MM.1S (cell line): ENCODE results near the gene CLDN7.

Experiments
- EZH2 ChIP-seq: fragments of 300-600 bp; sonication (generic); optimal IDR thresholded peaks from 2 replicates; pipeline ENCODE3; 2017; ENCODE audit warnings: low read depth, mild to moderate bottlenecking, antibody characterized with exemption, low read length, mixed read lengths
- EZH2phosphoT487 ChIP-seq: fragments of 300-600 bp; sonication (generic); IDR thresholded peaks from 2 replicates; pipeline ENCODE4 v1.6.1; 2018; ENCODE audit warnings: antibody characterized with exemption, low read length
- TF ChIP-seq, protein P1 (sequence below): fragments of 300-600 bp; sonication (generic); IDR thresholded peaks from 2 replicates; pipeline ENCODE4 v1.5.1; 2016; ENCODE audit warnings: antibody characterized with exemption, low read length, mixed read lengths

DNA sequence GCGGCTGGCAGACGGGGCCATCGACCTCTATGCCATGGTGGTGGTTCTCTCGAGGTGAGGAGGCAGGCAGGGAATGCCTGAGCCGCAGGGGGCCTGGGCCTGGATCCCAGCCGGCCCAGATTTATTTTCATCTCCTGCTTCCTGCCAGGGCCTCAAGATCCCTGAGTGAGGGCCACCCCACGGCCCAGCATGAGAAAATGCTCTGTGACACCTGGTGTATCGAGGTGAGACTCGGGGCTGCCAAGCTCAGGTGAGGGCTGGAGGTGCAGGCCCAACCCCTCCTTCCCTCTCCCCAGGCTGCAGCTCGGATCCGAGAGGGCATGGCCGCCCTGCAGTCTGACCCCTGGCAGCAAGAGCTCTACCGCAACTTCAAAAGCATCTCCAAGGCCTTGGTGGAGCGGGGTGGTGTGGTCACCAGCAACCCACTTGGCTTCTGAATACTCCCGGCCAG, 37.6 kb downstream of the CLDN7 start:
- TF ChIP-seq EZH2 (no peak), EZH2phosphoT487 (no peak)
- TF ChIP-seq, protein P1, sequence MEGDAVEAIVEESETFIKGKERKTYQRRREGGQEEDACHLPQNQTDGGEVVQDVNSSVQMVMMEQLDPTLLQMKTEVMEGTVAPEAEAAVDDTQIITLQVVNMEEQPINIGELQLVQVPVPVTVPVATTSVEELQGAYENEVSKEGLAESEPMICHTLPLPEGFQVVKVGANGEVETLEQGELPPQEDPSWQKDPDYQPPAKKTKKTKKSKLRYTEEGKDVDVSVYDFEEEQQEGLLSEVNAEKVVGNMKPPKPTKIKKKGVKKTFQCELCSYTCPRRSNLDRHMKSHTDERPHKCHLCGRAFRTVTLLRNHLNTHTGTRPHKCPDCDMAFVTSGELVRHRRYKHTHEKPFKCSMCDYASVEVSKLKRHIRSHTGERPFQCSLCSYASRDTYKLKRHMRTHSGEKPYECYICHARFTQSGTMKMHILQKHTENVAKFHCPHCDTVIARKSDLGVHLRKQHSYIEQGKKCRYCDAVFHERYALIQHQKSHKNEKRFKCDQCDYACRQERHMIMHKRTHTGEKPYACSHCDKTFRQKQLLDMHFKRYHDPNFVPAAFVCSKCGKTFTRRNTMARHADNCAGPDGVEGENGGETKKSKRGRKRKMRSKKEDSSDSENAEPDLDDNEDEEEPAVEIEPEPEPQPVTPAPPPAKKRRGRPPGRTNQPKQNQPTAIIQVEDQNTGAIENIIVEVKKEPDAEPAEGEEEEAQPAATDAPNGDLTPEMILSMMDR = no peak
